ENCODE results near the gene RAC3. TPM values are rescaled to one million over a fixed set of nuclear protein-coding genes. Genes with fewer than 3 reads are reported as not detected.

The RAC3 gene
- total RNA-seq (2014; rRNA removed; shearing (Covaris generic)): 9.3 and 16.9 TPM in 2 replicates

GRCh38 chr17:82031303-82031884 is at the start of gene RAC3:
Gene RAC3, plus strand, starts transcription at chr17:82031678. Its CDS starts 84 bp downstream, at chr17:82031762.
- DNase-seq (ENCODE audit: low read depth): peak; percentile 67

DNA sequence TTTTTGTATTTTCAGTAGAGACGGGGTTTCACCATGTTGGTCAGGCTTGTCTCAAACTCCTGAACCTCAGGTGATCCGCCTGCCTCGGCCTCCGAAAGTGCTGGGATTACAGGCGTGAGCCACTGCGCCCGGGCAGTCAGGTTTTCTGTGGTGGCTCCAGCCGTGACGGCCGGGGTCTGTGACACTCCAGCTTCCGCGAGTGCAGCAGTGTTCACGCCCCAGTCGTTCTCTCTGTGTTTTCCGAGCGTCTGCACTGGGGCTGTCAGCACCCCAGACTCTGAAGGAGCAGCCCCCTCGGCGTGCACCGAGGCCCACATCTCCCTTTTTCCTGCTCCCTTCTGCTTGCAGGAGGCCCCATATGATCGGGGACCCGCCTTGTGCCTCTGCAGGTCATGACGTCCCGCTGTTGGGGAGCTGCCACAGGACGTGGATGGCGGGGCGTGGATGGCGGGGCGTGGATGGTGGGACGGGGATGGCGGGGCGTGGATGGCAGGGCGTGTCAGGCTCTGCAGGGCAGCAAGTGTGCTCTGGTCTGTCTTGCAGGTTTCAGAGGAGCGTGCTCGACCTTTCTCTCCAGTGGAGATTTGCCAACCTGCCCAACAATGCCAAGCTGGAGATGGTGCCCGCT is 48.4 kb upstream of the RAC3 start:
- DNase-seq (ENCODE audit: low read depth): no peak

GRCh38 chr17:81983639-81984373 is 47.7 kb upstream of the RAC3 start:
- DNase-seq (ENCODE audit: low read depth): no peak

DNA sequence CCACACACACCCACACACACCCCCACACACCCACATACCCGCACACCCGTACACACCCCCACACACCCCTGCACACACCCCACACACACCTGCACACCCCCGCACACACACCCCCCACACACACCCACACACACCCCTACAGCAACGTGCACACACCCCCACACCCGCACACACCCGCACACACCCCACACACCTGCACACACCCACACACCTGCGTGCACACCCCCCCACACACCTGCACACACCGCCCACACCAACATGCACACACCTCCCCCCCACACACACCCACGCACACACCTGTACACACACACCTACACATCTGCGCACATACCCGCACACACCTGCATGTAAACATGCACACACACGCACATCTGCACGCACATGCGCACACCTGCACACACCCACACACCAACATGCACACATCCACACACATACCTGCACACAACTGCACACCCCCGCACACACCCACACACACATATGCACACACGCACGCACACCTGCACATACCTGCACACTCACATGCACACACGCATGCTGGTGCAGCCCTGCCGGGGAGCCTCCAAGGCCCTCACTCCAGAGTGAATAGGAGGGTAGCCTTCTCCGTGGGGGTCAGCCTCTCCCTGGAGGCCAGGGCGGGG is 46.6 kb upstream of the RAC3 start:
- DNase-seq (ENCODE audit: low read depth): no peak

DNA sequence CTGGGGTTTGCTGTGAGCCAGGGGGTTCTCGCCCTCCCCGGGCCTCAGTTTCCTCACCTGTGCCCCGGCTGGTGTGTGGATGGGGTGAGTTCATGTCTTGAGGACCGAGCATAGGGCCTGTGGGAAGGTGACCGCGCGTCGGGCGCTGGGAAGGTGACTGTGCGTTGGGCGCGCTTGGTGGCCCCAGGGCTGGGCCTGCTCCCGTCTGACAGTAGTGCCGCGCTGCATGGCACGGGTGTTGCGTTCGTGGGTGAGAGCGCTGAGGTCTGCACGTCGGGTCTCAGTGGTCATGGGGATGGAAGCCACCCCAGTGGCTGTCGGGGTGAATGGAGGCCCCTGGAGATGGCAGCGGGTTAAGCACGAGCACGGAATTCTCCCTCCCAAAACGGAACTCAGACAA is 44.9 kb upstream of the RAC3 start:
- DNase-seq (ENCODE audit: low read depth): no peak

DNA sequence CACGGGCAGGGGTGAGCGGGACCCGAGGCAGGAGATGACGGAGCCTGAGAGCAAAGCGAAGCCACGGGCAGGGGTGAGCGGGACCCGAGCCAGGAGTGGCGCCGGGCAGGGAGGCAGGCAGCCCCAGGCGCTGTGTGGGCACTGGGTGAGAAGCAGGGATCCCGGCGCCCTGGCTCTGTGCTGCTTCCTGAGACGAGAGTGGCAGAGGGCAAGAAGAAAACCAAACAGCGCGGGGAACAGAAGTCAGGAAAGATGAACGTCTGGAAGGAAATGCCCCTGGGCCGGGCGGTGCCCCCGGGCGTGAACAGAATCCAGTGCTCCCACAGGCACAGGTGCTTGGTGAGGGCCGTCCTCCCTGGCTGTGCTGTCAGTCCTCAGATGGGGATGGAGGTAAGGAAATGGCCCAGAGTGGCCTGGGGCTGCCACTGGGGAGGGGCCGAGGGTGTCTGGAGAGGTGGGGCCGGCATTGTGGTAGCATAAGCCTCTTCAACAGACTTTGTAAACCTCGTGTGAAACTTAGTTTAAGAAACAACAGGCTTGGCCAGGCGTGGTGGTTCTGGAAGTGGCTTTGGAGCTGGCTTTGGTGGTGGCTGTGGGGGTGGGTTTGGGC is 44.2 kb upstream of the RAC3 start:
- DNase-seq (ENCODE audit: low read depth): no peak

DNA sequence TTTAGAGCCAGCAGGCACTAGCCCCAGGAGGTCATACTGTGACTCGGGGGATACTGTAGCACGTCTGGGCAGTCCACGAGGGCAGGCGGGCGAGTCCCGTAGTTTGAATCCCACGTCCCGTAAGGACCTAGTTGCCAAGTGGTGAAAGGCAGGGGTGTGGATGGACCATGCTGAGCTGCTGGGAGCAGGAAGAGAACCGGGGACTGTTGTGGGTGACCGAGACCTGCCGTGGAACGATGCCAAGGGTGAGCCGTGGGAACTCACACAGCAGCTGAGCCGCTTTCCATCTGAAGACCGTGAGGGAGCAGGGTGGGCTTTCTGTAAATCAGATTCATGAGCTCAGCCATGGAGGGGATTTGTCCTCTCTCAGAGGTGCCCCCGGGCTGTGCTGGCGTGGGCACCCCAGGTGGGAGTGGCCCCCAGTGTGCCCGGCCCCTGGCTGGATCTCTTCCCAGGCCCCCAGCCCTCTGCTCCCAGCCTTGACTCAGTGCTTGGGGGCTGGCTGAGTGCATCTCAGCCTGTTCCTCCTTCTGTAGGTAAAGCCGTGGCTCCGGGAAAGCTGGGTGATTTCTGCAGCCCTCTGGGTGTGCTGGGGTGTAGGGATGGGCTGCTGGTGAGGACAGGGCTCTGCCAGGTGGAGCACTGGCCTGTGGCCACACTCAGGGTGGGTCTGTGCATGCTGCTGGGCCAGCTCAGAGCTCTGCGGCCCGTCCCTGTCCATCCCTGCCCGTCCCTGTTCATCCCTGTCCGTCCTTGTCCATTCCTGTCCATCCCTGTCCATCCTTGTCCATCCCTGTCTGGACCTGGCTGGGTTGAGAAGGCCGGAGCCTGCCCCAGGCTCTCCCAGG is 40.4 kb upstream of the RAC3 start:
- no peak for DNase-seq (ENCODE audit: low read depth)

DNA sequence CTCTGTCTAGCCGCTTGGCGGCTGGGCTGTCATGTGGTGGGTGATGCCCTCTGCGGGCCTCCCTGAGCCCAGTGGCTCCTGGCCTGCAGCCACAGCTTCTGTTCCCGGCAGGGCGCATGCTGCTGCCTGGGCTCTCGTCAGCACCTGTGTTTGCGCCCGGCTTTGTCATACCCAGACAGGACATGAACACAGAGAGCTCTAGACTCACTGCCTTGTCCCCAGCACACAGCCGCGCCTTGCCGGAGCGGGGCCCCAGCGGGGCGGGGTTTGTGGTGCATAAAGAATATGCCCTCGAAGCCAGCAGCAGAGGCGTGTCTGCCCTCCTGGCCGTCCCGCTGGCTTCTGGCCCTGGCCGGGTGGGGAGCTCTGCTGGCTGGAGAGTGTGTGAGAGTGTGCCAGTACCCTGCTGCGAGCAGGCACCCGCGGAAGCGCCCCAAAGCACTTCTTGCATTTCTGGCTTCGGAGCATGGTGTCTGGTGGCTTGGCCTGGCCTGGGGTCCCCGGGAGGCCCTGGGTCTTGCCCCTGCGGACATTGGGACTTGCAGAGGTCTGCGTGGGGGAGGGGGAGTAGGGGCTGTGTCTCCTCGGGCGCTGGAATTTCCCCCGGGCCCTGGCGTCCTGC is 39.7 kb upstream of the RAC3 start:
- DNase-seq (ENCODE audit: low read depth): peak; percentile 75

DNA sequence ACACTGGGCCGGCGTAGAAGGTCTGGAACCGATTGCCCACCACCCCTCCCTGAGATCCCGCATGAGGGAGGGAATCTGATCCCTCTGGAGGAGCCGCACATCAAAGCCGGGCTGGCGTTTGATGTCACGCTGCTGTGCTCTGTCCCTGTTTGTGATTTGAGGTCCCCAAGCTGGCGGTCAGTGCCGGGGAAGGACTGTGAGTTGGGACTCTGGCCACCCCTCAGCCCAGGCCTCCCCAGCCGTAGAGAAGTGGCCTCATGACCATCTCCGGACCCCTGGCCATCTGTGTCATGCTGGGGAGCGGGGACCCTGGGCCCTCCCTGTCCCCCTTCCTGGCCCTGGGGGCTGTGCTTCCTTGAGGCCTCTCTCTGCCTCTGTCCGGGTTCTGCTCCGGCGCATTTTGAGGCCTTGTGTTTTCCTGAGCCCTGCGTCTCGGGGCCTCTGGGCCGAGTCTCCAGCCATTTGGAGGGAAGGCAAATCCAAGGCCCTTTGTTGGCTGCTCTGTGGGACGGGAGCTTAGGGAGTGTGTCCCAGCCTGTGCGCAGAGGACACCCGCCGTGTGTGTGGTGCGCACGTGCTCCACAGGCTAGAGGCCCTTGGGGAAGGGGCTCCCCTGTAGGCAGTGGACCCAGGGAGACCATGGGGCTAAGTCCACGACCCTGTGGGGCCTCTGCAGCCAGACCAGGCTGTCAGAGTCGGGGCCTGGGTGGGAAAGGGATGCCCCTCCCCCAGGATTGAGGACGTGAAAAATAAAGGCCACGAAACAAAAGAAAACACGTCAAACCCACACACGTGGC is 39.0 kb upstream of the RAC3 start:
- no peak for DNase-seq (ENCODE audit: low read depth)

DNA sequence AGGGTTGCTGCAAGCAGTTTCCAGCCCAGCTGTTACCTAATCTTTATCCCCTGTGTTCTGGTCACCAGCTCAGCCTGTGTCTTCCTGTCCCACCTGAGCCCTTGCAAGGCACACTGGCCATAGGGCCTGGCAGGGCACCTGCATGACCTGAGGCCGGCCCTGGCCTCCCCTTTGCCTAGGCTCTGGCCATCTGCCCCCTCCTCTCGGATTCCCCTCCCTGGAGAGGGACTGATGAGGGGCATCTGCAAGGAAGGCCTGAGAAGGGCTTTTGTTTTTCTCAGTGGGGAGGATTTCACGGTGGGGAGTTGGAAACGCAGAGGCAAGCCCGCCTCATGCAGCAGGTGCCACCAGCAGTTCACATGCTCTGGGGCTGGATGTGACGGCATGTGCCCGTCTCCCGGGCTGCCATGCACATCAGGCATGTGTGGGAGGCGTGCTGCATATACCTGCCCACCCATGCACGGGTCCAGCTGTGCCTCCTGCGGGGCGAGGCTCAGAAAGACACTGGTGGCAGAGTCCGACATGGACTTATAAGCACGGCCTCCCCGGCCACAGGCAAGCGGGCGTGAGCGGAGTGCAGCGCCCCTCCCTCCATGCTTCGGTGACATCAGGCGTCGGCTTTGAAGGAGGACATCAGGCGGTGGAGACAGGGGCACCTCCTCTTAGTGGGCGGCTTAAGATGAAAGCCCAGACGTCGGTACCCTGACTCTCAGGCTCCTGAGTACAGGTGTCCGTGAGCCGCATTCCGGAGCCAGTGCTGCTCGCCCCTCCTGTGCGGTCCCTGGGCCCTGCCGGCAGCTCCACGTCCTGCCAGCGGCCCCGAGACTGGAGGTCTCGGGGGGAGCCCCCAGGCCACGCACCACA is 37.5 kb upstream of the RAC3 start:
- DNase-seq (ENCODE audit: low read depth): no peak

- no peak for DNase-seq (ENCODE audit: low read depth)
These were observed 36.6 kb upstream of the RAC3 start for GRCh38 chr17:81994593-81995462.

- no peak for DNase-seq (ENCODE audit: low read depth)
These were observed 35.8 kb upstream of the RAC3 start for GRCh38 chr17:81995463-81996231.

GRCh38 chr17:81996232-81996756 is 35.2 kb upstream of the RAC3 start:
- DNase-seq (ENCODE audit: low read depth): no peak

DNA sequence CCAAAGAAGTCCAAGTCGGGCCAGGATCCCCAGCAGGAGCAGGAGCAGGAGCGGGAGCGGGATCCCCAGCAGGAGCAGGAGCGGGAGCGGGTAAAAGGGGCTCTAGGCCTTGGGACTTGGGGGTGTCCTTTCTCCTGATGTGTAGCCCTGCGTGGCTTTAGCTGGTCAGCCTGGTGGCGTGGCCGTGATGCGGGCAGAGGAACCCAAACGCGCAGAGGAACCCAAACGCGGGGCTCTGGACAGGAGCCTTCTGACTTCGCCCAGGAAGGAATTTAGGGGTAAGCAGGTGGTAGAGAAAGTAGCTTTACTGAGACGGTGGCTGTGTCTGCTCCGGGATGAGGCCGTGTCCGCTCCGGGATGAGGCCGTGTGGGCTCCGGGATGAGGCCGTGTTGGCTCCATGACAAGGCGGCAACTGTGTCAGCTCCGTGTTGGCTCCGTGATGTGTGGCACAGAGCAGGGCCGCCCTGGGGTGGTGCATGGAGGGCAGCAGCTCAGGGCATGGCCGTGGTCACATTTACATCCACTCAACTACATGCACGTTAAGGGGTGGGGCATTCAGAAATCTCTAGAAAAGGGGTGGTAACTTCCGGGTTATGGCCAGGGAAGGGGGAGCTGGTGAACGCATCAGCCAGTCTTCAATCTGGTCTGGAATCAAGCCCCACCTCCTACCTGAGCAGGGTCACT is 34.6 kb upstream of the RAC3 start:
- no peak for DNase-seq (ENCODE audit: low read depth)

DNA sequence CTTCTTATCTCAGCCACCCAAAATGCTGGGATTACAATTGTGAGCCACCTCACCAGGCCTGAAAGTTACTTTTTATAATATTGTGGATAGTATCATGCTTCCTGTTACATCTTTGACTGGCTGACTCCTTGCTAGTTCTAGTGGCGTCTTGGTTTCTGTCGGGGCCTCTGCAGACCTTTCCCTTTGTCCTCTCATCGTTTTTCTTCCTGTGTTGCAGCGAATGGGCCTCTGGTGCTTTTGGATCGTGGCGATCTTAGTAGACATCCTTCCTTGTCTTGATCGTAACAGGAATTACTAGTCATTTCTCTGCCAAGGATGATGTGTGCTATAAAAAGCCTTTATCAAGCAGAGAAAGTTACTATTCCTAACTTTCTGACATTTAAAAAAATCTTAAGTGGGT is 33.3 kb upstream of the RAC3 start:
- DNase-seq (ENCODE audit: low read depth): no peak

DNA sequence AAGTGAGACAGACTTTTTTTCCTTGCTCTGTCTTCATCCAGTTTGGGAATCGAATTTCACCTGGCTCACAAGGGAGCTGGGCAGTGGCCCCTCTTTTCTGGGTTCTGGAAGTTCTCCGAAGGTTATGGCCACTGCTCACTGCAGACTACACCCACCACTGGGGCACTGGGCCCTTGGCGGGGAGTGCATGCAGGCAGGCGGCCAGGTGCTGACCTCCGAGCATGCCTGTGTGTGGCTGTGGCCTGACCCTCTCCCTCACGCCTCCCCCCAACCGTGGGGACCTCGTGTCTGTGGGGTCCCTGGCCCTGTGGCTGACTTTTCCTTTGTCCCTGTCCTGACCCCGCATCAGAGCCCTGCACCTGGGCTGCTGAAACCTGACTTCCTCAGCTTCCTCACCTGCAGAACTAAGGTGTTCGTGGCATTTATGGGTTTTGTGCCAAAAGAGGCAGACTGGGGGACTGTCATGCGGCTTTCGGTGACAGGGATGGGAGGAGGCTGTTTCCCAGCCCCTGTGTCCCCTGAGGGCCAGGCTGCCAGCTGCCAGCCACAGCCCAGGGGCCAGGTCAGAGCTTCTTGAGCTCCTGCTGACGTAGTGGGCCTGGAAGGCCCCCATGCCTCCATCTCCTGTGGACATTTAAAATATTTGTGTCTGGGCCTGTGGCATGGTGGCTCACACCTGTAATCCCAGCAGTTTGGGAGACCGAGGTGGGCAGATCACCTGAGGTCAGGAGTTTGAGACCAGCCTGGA is 32.6 kb upstream of the RAC3 start:
- DNase-seq (ENCODE audit: low read depth): no peak
